Measurements from ENCODE around the gene PLB1. TPM values are rescaled to one million over a fixed set of nuclear protein-coding genes. Genes with fewer than 3 reads are reported as not detected.

The PLB1 gene
- total and polyA plus RNA-seq, 2 donors (not counting 1 experiment from before 2014, with no cell fraction given) = 0.25 to 0.51 TPM

DNA sequence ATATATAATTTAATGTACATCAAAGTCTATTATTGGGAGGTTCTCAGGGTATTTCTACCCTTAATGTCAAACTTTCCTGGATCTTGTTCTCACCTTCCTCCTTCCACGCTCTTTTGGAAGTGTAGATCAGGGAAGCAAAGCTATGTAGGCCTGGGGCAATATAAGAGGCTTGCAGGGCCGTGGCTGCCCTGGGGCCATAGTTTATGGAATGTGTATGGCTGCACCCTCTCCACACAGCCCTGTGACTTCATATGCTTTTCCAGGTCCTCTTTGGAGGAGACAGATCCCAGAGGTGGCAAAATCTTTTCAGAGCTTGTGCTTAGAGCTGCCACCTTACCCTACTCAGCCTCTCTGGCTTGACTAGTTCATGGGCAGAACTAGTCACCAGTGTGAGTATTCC lies 82.9 kb downstream of the PLB1 start:
- peaks cover 3% of the 10 kb centered on the region for H3K27me3 Mint-ChIP-seq
- WGBS (ENCODE audit: insufficient coverage) = no CpG with 5 or more reads among the region's 2 CpGs
- CTCF ChIA-PET = interaction anchor here (1.5 to 2.8 kb wide), 3 partner anchors 10 to 16 kb away, joined by 3 to 17 read pairs (median 5); no protein-coding TSS in a partner anchor

DNA sequence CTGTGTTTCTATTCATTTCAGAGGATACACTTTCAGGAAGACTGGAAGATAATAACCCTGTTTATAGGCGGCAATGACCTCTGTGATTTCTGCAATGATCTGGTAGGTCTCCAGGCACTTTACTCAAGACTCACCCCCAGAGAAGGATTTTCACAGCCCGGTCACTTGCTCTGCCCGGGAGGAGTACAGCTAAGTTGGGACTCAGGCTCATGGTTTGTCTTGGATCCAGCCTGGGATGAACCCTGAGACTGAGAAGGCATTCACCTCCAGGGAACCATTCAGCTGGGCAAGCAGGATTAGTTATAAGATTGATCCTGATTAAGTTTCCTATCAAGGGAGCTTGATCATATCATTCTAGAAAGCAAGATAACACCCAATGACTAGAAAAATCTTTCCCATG lies 83.7 kb downstream of the PLB1 start:
- Histone ChIP-seq H4K20me1 (ENCODE audit: control insufficient read depth, insufficient read depth, low read length, poor library complexity, severe bottlenecking) (no peaks in the 10 kb centered on the region), H3K9ac (ENCODE audit: low read length) (no peak overlapping the region), H3K4me2 (replicated peaks; ENCODE audit: low read depth, low read length, poor library complexity, severe bottlenecking) (no peak overlapping the region), H3K27ac (ENCODE audit: low read length in 2 of 2) (no peak overlapping the region), H3K36me3 (replicated peaks in 1 of 2; ENCODE audit: control extremely low read depth in 1 of 2, control insufficient read depth in 1 of 2, extremely low read depth in 1 of 2, insufficient read depth in 2 of 2, low read length in 1 of 2) (no peaks in the 10 kb centered on the region), H2AFZ (ENCODE audit: insufficient read depth, low read depth, low read length, poor library complexity, severe bottlenecking) (no peak overlapping the region), H3K9me3 (ENCODE audit: control extremely low read depth in 1 of 3, control insufficient read depth in 2 of 3, insufficient read depth in 1 of 3, low read length in 2 of 3) (no peaks in the 10 kb centered on the region), H3K79me2 (ENCODE audit: control insufficient read depth, insufficient read depth, low read length) (no peaks in the 10 kb centered on the region), H3K27me3 (replicated peaks in 1 of 4; ENCODE audit: control extremely low read depth in 1 of 4, control insufficient read depth in 3 of 4, insufficient read depth in 4 of 4, low read length in 3 of 4) (no peaks in the 10 kb centered on the region), H3K4me3 (ENCODE audit: control extremely low read depth in 1 of 5, extremely low read depth in 1 of 5, insufficient read depth in 1 of 5, low read depth in 2 of 5, low read length in 4 of 5) (no peak overlapping the region), H3K4me1 (ENCODE audit: control insufficient read depth in 2 of 2, insufficient read depth in 2 of 2, low read length in 2 of 2) (no peaks in the 10 kb centered on the region)
- ChIA-PET POLR2A (no interaction called here), CTCF (interaction anchor here (1.5 to 2.8 kb wide), 3 partner anchors 11 to 15 kb away, joined by 3 to 17 read pairs (median 5); no protein-coding TSS in a partner anchor)
- Mint-ChIP-seq H3K4me3 (no peak overlapping the region), H3K27me3 (peaks cover 3% of the 10 kb centered on the region), H3K9me3 (ENCODE audit: insufficient read depth) (no peaks in the 10 kb centered on the region), H3K27ac (no peak overlapping the region), H3K4me1 (no peaks in the 10 kb centered on the region)
- WGBS (ENCODE audit: insufficient coverage) = 100% methylated on average over 1 of the region's 3 CpGs
- ATAC-seq (ENCODE audit: low read depth) (no peak), DNase-seq (no peak)
- intact Hi-C loops (cut with micrococcal nuclease) = no loop called here
- TF ChIP-seq, protein P1, sequence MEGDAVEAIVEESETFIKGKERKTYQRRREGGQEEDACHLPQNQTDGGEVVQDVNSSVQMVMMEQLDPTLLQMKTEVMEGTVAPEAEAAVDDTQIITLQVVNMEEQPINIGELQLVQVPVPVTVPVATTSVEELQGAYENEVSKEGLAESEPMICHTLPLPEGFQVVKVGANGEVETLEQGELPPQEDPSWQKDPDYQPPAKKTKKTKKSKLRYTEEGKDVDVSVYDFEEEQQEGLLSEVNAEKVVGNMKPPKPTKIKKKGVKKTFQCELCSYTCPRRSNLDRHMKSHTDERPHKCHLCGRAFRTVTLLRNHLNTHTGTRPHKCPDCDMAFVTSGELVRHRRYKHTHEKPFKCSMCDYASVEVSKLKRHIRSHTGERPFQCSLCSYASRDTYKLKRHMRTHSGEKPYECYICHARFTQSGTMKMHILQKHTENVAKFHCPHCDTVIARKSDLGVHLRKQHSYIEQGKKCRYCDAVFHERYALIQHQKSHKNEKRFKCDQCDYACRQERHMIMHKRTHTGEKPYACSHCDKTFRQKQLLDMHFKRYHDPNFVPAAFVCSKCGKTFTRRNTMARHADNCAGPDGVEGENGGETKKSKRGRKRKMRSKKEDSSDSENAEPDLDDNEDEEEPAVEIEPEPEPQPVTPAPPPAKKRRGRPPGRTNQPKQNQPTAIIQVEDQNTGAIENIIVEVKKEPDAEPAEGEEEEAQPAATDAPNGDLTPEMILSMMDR (IDR thresholded peaks at IDR 0.05) = no peak
- TF ChIP-seq EZH2 (IDR thresholded peaks at IDR 0.05; ENCODE audit: borderline replicate concordance, insufficient read depth, low read depth, low read length, poor library complexity, severe bottlenecking) = no peak

More for the DNA sequence above, 82.9 kb downstream of the PLB1 start:
- no peak overlapping the region for H3K4me3 Mint-ChIP-seq
- TF ChIP-seq EZH2 (IDR thresholded peaks at IDR 0.05; ENCODE audit: borderline replicate concordance, insufficient read depth, low read depth, low read length, poor library complexity, severe bottlenecking) = no peak
- TF ChIP-seq, protein P1 (IDR thresholded peaks at IDR 0.05) = no peak
- Histone ChIP-seq H3K27ac (ENCODE audit: low read length in 2 of 2) (no peak overlapping the region), H3K4me3 (ENCODE audit: control extremely low read depth in 1 of 5, extremely low read depth in 1 of 5, insufficient read depth in 1 of 5, low read depth in 2 of 5, low read length in 4 of 5) (no peak overlapping the region), H3K27me3 (replicated peaks in 1 of 4; ENCODE audit: control extremely low read depth in 1 of 4, control insufficient read depth in 3 of 4, insufficient read depth in 4 of 4, low read length in 3 of 4) (no peaks in the 10 kb centered on the region), H2AFZ (ENCODE audit: insufficient read depth, low read depth, low read length, poor library complexity, severe bottlenecking) (no peak overlapping the region), H3K36me3 (replicated peaks in 1 of 2; ENCODE audit: control extremely low read depth in 1 of 2, control insufficient read depth in 1 of 2, extremely low read depth in 1 of 2, insufficient read depth in 2 of 2, low read length in 1 of 2) (no peaks in the 10 kb centered on the region), H3K79me2 (ENCODE audit: control insufficient read depth, insufficient read depth, low read length) (no peaks in the 10 kb centered on the region), H3K9ac (ENCODE audit: low read length) (no peak overlapping the region), H4K20me1 (ENCODE audit: control insufficient read depth, insufficient read depth, low read length, poor library complexity, severe bottlenecking) (no peaks in the 10 kb centered on the region), H3K9me3 (ENCODE audit: control extremely low read depth in 1 of 3, control insufficient read depth in 2 of 3, insufficient read depth in 1 of 3, low read length in 2 of 3) (no peaks in the 10 kb centered on the region), H3K4me2 (replicated peaks; ENCODE audit: low read depth, low read length, poor library complexity, severe bottlenecking) (no peak overlapping the region), H3K4me1 (ENCODE audit: control insufficient read depth in 2 of 2, insufficient read depth in 2 of 2, low read length in 2 of 2) (no peaks in the 10 kb centered on the region)
- intact Hi-C loops (cut with micrococcal nuclease) = no loop called here
- ATAC-seq (ENCODE audit: low read depth) (no peak), DNase-seq (no peak)
- no peaks in the 10 kb centered on the region for H3K9me3 Mint-ChIP-seq (ENCODE audit: insufficient read depth)
- H3K27ac Mint-ChIP-seq = no peak overlapping the region
- POLR2A ChIA-PET = no interaction called here
- no peaks in the 10 kb centered on the region for H3K4me1 Mint-ChIP-seq
